Midbrain (tissue), 1 donor: ENCODE data around the gene RAVER1.

Experiments
- DNase-seq: peaks from one replicate; lab custom pipeline; 2025; lab: John Stamatoyannopoulos, UW

The RAVER1 gene

GRCh38 chr19:10270616-10271394 is 62.5 kb downstream of the RAVER1 start, which contains the start of gene ICAM1:
TSS of gene ICAM1 (plus strand) at chr19:10271120. CDS start at chr19:10271160, 40 bp downstream.
- no peak for DNase-seq

- no peak for DNase-seq
These were observed 63.1 kb downstream of the RAVER1 start for GRCh38 chr19:10270180-10270615.

- DNase-seq: peak; percentile 67
These were observed 63.8 kb downstream of the RAVER1 start for GRCh38 chr19:10269333-10270179.

GRCh38 chr19:10268071-10268470 is 65.3 kb downstream of the RAVER1 start:
- DNase-seq: no peak

- DNase-seq: no peak
These were observed 66.6 kb downstream of the RAVER1 start for GRCh38 chr19:10266706-10267105.
